GM06990 (cell line): ENCODE measurements around the gene DOCK7.

Experiments
- DNase-seq: peaks from one replicate; pipeline ENCODE4 v3.0.0-alpha.2; 2011; ENCODE audit not compliant: insufficient read length; ENCODE audit errors: extremely low read depth
- H3K27me3 ChIP-seq: replicated peaks from 2 replicates; pipeline ENCODE4 v1.6.0; 2011; ENCODE audit warnings: low read length; ENCODE audit not compliant: control insufficient read depth, insufficient read depth
- H3K36me3 ChIP-seq: 2 replicates; pipeline ENCODE4 v1.5.1; 2011; ENCODE audit warnings: low read length; ENCODE audit not compliant: control insufficient read depth, insufficient read depth
- H3K4me3 ChIP-seq: replicated peaks from 2 replicates; pipeline ENCODE4 v1.5.1; 2011; ENCODE audit warnings: low read depth, mild to moderate bottlenecking, control low read depth, low read length
- TF ChIP-seq, protein P1 (sequence below): IDR thresholded peaks from 2 replicates; pipeline ENCODE4 v1.5.1; 2011; ENCODE audit warnings: low read length, control low read depth, mild to moderate bottlenecking, inconsistent platforms; ENCODE audit not compliant: insufficient read depth, poor library complexity, severe bottlenecking

The DOCK7 gene

GRCh38 chr1:62417351-62417999, 270.7 kb downstream of the DOCK7 start:
- no peaks in the 10 kb centered on the region for H3K36me3 ChIP-seq
- no peak for DNase-seq
- H3K4me3 ChIP-seq, result no peak overlapping the region
- H3K27me3 ChIP-seq, result no peaks in the 10 kb centered on the region
- TF ChIP-seq, protein P1, sequence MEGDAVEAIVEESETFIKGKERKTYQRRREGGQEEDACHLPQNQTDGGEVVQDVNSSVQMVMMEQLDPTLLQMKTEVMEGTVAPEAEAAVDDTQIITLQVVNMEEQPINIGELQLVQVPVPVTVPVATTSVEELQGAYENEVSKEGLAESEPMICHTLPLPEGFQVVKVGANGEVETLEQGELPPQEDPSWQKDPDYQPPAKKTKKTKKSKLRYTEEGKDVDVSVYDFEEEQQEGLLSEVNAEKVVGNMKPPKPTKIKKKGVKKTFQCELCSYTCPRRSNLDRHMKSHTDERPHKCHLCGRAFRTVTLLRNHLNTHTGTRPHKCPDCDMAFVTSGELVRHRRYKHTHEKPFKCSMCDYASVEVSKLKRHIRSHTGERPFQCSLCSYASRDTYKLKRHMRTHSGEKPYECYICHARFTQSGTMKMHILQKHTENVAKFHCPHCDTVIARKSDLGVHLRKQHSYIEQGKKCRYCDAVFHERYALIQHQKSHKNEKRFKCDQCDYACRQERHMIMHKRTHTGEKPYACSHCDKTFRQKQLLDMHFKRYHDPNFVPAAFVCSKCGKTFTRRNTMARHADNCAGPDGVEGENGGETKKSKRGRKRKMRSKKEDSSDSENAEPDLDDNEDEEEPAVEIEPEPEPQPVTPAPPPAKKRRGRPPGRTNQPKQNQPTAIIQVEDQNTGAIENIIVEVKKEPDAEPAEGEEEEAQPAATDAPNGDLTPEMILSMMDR, result no peak

- H3K36me3 ChIP-seq, result no peaks in the 10 kb centered on the region
- TF ChIP-seq, protein P1, result no peak
- H3K4me3 ChIP-seq, result no peak overlapping the region
- no peaks in the 10 kb centered on the region for H3K27me3 ChIP-seq
- DNase-seq, result no peak
Measured at GRCh38 chr1:62415687-62416086, 272.5 kb downstream of the DOCK7 start.

DNA sequence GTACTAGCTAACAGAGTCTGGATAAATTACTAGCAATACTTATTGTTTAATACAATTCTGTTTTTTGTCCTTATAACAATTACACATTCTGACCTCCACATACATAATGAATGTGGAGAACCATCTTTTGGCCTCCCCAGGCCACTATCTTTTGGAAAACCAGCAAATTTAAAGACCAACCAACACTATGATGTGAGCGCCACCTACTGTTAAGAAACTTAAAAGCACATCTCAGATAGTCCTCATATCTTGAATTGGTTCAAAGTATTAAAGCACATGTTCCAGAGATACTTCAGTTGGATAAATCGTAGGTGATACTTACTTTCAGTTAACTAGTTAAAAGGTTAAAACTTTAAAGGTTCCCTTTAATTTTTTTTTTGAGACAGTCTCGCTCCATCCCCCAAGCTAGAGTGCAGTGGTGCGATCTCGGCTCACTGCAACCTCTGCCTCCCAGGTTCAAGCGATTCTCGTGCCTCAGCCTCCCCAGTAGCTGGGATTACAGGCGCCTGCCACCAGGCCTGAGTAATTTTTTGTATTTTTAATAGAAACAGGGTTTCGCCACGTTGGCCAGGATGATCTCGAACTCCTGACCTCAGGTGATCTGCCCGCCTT, 280.7 kb downstream of the DOCK7 start:
- Histone ChIP-seq H3K36me3 (no peaks in the 10 kb centered on the region), H3K27me3 (no peaks in the 10 kb centered on the region), H3K4me3 (no peak overlapping the region)
- TF ChIP-seq, protein P1, result peak; percentile 66
- DNase-seq, result peak; percentile 14

DNA sequence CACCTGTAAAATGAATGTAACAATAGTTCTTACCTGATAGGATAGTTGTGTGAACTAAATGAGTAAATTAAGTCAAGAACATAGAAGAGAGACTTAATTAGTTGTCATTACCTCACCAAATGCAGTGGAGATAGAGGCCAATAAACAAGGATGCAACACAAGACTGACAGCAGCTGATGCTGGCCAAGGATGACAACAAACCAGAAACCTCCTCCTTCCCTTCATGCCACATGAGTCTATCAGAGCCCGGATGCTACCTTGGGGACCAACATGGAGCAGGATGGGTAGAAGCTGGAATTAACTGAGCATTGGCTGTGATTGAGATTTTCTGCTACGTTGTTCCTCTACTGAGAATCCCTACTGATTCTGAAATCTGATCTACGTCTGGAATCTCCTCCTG, 281.6 kb downstream of the DOCK7 start:
- H3K27me3 ChIP-seq, result no peaks in the 10 kb centered on the region
- no peak overlapping the region for H3K4me3 ChIP-seq
- no peak for DNase-seq
- TF ChIP-seq, protein P1, result no peak
- H3K36me3 ChIP-seq, result no peaks in the 10 kb centered on the region

GRCh38 chr1:62405247-62405646, 282.9 kb downstream of the DOCK7 start:
- DNase-seq, result no peak
- TF ChIP-seq, protein P1, result no peak
- no peak overlapping the region for H3K4me3 ChIP-seq

More at GRCh38 chr1:62405247-62405646, 282.9 kb downstream of the DOCK7 start:
- Histone ChIP-seq H3K27me3 (no peaks in the 10 kb centered on the region), H3K36me3 (no peaks in the 10 kb centered on the region)
